Measurements from ENCODE around the gene SP140L.
"Not testable (repeated sequence)": the region's sequence is repeated elsewhere in the genome, so short reads cannot be mapped to it uniquely, and the experiment has no call there.

- not testable (repeated sequence) for TF ChIP-seq POLR2AphosphoS5, POU2F2 (IDR thresholded peaks at IDR 0.05; ENCODE audit: low read depth, low read length)
These were observed 15.4 kb upstream of the SP140L start for GRCh38 chr2:230311634-230312033.
